Subcutaneous abdominal adipose tissue (tissue), 5 donors: Measurements from ENCODE around the gene CCDC83.

ENCODE experiments used
- H3K27ac ChIP-seq: one replicate; pipeline ENCODE4 v1.7.0; 2013; ENCODE audit warnings: low read depth, mild to moderate bottlenecking, inconsistent platforms, low read length, moderate library complexity
- H3K27me3 ChIP-seq, 5 donors: one replicate each; pipeline ENCODE4 v1.7.0; 2013; ENCODE audit warnings: low read length in 5 of 5, inconsistent platforms in 1 of 5; ENCODE audit not compliant: control insufficient read depth in 5 of 5, insufficient read depth in 4 of 5
- H3K36me3 ChIP-seq, 5 donors: one replicate each; pipeline ENCODE4 v1.7.0; 2013; ENCODE audit warnings: low read length in 5 of 5; ENCODE audit not compliant: control insufficient read depth in 5 of 5, insufficient read depth in 5 of 5
- H3K4me1 ChIP-seq, 5 donors: one replicate each; pipeline ENCODE4 v1.7.0; 2013; ENCODE audit warnings: low read length in 5 of 5, mild to moderate bottlenecking in 3 of 5, moderate library complexity in 1 of 5; ENCODE audit not compliant: control insufficient read depth in 5 of 5, insufficient read depth in 5 of 5
- H3K4me3 ChIP-seq, 5 donors: one replicate each; pipeline ENCODE4 v1.7.0; 2013; ENCODE audit warnings: low read length in 5 of 5, low read depth in 1 of 5
- H3K9ac ChIP-seq, 5 donors: one replicate each; pipeline ENCODE4 v1.7.0; 2013; ENCODE audit warnings: low read length in 5 of 5, mild to moderate bottlenecking in 4 of 5, moderate library complexity in 3 of 5
- H3K9me3 ChIP-seq, 5 donors: one replicate each; pipeline ENCODE4 v1.7.0; 2013; ENCODE audit warnings: low read length in 5 of 5; ENCODE audit not compliant: control insufficient read depth in 5 of 5
- donor health status: healthy.
- donor health status: healthy.
- donor health status: healthy.
- donor health status: healthy.
- donor health status: healthy.

CCDC83 gene

GRCh38 chr11:85815186-85815931 is 39.8 kb upstream of the CCDC83 start:
- Histone ChIP-seq H3K27ac (no peak overlapping the region), H3K4me1 (peaks cover 0 to 11% (median 10%) of the 10 kb centered on the region in 5 donors), H3K9ac (no peak overlapping the region), H3K4me3 (no peak overlapping the region), H3K27me3 (no peaks in the 10 kb centered on the region), H3K9me3 (no peaks in the 10 kb centered on the region), H3K36me3 (no peaks in the 10 kb centered on the region)

DNA sequence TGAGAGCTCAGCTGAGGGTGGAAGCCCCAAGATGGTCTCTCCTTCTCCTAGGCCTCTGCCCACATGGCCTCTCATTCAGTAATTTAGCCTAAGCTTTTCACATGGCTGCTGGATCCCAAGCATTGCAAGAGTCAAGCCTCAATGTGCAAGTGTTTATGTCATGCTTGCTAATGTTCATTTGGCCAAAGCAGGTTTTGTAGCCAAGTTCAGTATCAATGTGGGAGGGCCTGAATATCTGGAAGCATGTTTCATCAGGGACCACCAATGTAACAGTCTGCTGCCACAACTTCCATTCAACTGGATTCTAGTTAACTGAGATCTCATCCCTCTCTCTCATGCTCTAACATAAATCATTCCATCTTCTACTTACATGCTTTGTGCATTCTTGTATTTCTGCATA is 35.7 kb upstream of the CCDC83 start:
- Histone ChIP-seq H3K27ac (no peak overlapping the region), H3K9ac (no peak overlapping the region), H3K36me3 (no peaks in the 10 kb centered on the region), H3K4me3 (no peak overlapping the region), H3K9me3 (no peaks in the 10 kb centered on the region), H3K27me3 (no peaks in the 10 kb centered on the region), H3K4me1 (no peaks in the 10 kb centered on the region)

GRCh38 chr11:85821636-85822035 is 33.5 kb upstream of the CCDC83 start:
- Histone ChIP-seq H3K9ac (no peak overlapping the region), H3K4me1 (no peaks in the 10 kb centered on the region), H3K27me3 (no peaks in the 10 kb centered on the region), H3K4me3 (no peak overlapping the region), H3K27ac (no peak overlapping the region), H3K36me3 (no peaks in the 10 kb centered on the region), H3K9me3 (no peaks in the 10 kb centered on the region)

GRCh38 chr11:85822814-85823213 is 32.4 kb upstream of the CCDC83 start:
- Histone ChIP-seq H3K4me3 (no peak overlapping the region), H3K36me3 (no peaks in the 10 kb centered on the region)

DNA sequence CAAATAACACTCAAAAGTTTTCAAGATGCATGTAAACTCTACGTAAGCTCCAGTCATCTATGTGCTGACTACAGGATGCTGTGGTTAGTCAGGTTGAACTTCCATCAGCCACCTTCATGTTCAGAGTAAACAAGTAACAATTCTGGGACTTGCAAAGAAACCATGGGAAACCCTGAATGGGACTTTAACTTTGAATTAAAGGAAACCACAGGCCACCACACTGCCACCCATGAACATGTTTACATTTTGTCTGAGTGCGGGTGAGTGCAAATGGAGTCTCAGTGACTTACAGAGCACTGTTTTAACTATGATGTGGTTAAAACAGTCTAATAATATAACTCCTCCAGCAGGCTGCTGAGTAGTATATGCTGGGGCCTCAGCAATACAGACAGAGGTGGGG is 31.4 kb upstream of the CCDC83 start:
- Histone ChIP-seq H3K4me3 (no peak overlapping the region), H3K36me3 (no peaks in the 10 kb centered on the region), H3K9ac (no peak overlapping the region), H3K27ac (no peak overlapping the region), H3K27me3 (no peaks in the 10 kb centered on the region), H3K4me1 (peaks cover 0 to 8% (median 4%) of the 10 kb centered on the region in 5 donors), H3K9me3 (no peaks in the 10 kb centered on the region)

More at GRCh38 chr11:85822814-85823213, 32.4 kb upstream of the CCDC83 start:
- no peaks in the 10 kb centered on the region for H3K27me3 ChIP-seq
- H3K9me3 ChIP-seq, result no peaks in the 10 kb centered on the region
- H3K4me1 ChIP-seq, result peaks cover 0 to 6% (median 0%) of the 10 kb centered on the region in 5 donors
- no peak overlapping the region for H3K9ac ChIP-seq
- H3K27ac ChIP-seq, result no peak overlapping the region

DNA sequence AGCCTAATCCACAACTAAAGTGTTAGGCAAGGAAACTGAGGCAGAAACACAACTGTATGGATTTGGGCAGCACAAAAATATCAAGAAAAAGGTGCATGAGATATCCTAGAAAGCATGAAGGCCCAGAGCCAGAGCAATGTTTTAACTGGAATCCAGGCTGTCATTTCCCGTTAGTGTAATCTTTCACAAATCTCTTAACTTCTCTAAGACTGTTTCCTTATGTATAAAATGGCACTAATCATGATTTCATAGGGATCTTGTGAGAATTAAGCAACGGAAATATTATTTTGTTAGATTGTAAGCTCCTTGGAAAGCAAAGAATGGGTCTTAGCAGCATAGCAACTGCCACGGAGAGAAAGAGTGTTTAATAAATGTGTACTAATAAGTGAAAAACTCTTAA is 29.6 kb upstream of the CCDC83 start:
- Histone ChIP-seq H3K27me3 (no peaks in the 10 kb centered on the region), H3K9me3 (no peaks in the 10 kb centered on the region), H3K9ac (no peak overlapping the region), H3K36me3 (no peaks in the 10 kb centered on the region), H3K27ac (no peak overlapping the region), H3K4me1 (peaks cover 0 to 8% (median 4%) of the 10 kb centered on the region in 5 donors), H3K4me3 (no peak overlapping the region)

DNA sequence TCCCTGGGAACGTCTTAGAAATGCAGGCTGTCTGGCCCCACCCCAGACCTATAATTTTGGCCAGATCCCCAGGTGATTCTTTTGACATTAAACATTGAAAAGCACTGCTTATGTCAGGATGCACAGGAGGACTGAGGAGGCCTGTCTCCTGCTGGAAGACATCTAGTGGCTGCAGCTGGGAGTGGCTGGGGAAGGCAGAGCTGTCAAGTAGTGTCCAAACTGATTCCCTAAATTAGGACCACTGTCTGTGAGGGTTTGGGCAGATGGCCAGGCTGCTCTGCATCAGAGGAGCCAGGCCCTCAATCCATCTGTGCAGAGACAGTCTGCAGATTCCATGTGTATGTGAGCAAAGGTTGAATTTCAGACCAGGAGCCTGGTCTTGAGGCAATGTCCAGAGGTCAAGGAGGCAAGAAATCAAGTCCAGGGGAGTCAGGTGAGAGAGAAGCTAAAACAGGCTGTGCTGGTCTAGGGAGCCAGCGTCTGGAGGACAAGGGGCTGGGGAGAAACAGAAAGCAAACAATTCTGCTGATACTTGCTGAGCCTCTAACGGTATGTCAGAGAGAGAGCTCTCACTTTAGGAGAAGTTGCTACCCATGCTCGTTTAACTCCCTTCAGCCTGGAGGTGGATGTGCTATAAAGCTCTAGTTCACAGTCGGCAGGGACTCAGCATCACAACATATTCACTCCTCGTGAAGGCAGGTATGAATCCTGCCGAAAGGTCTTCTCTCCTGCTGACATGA is 28.9 kb upstream of the CCDC83 start:
- Histone ChIP-seq H3K4me3 (no peak overlapping the region), H3K9ac (no peak overlapping the region), H3K4me1 (peaks cover 0 to 8% (median 4%) of the 10 kb centered on the region in 5 donors), H3K27ac (no peak overlapping the region), H3K36me3 (no peaks in the 10 kb centered on the region), H3K9me3 (no peaks in the 10 kb centered on the region), H3K27me3 (no peaks in the 10 kb centered on the region)

GRCh38 chr11:85827748-85828639 is 27.2 kb upstream of the CCDC83 start:
- H3K4me1 ChIP-seq, result peaks cover 0 to 8% (median 4%) of the 10 kb centered on the region in 5 donors
- no peak overlapping the region for H3K4me3 ChIP-seq
- H3K9ac ChIP-seq, result no peak overlapping the region
- H3K27me3 ChIP-seq, result no peaks in the 10 kb centered on the region
- no peaks in the 10 kb centered on the region for H3K36me3 ChIP-seq
- H3K27ac ChIP-seq, result no peak overlapping the region
- no peaks in the 10 kb centered on the region for H3K9me3 ChIP-seq

DNA sequence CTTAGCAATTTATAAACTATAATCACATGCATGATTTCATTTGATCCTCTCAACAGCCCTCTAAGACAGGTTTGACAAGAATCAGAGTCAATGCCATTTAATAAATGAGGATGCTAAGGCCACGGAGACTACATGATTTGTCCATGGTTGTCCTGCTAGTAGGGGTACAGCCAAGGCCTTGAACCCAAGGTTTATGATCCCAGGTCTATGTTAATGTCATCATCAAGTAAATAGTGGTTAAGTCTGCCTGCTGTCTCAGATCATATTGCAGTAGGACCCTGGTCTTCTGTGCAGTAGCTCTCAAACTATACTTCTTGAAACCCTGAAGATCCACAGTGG is 26.6 kb upstream of the CCDC83 start:
- Histone ChIP-seq H3K27me3 (no peaks in the 10 kb centered on the region), H3K9me3 (no peaks in the 10 kb centered on the region), H3K27ac (no peak overlapping the region), H3K4me3 (no peak overlapping the region), H3K4me1 (peaks cover 0 to 8% (median 4%) of the 10 kb centered on the region in 5 donors), H3K36me3 (no peaks in the 10 kb centered on the region), H3K9ac (no peak overlapping the region)

GRCh38 chr11:85829172-85829571 is 26.0 kb upstream of the CCDC83 start:
- no peak overlapping the region for H3K4me3 ChIP-seq
- no peaks in the 10 kb centered on the region for H3K27me3 ChIP-seq
- no peaks in the 10 kb centered on the region for H3K9me3 ChIP-seq
- H3K9ac ChIP-seq, result no peak overlapping the region
- H3K36me3 ChIP-seq, result no peaks in the 10 kb centered on the region
- H3K4me1 ChIP-seq, result peaks cover 0 to 8% (median 4%) of the 10 kb centered on the region in 5 donors
- H3K27ac ChIP-seq, result no peak overlapping the region
